Heart right ventricle (tissue), 16 donors: Measurements from ENCODE around the gene GABPB2. TPM values are rescaled to one million over a fixed set of nuclear protein-coding genes. Genes with fewer than 3 reads are reported as not detected.

ENCODE experiments used
- ATAC-seq, 8 donors: fragments of 200-7000 bp; cut with Tn5 transposase; one replicate each; pipeline ENCODE4 v1.9.1; 2020; ENCODE audit warnings: mild to moderate bottlenecking in 8 of 8, moderate library complexity in 8 of 8, moderate number of reproducible peaks in 1 of 8
- DNase-seq, 2 donors: peaks; one replicate each; pipeline ENCODE4 v3.0.0-alpha.2; 2020
- H3K27ac ChIP-seq, 10 donors: fragments of 200-600 bp; sonication (generic) in 2 of 10; one replicate each; pipeline versions ENCODE4 v1.5.0 to v1.8.0; 2020 to 2022; ENCODE audit warnings: mild to moderate bottlenecking in 3 of 10
- H3K27me3 ChIP-seq, 7 donors: fragments of 200-600 bp; one replicate each; pipeline ENCODE4 v1.8.0; 2021 to 2022; ENCODE audit warnings: mild to moderate bottlenecking in 2 of 7
- H3K36me3 ChIP-seq, 9 donors: fragments of 200-600 bp; sonication (generic) in 1 of 9; one replicate each; pipeline versions ENCODE4 v1.5.0 to v1.8.0; 2020 to 2022; ENCODE audit warnings: mild to moderate bottlenecking in 2 of 9
- H3K4me1 ChIP-seq, 9 donors: fragments of 200-600 bp; sonication (generic) in 1 of 9; one replicate each; pipeline versions ENCODE4 v1.5.0 to v1.8.0; 2020 to 2022; ENCODE audit warnings: mild to moderate bottlenecking in 4 of 9
- H3K4me3 ChIP-seq, 10 donors: fragments of 200-600 bp; sonication (generic) in 2 of 10; one replicate each; pipeline versions ENCODE4 v1.5.0 to v1.8.0; 2020 to 2022; ENCODE audit warnings: mild to moderate bottlenecking in 7 of 10, moderate library complexity in 2 of 10
- H3K9me3 ChIP-seq, 11 donors: fragments of 200-600 bp in 10 of 11; sonication (generic) in 2 of 11; one replicate each; pipeline versions ENCODE4 v1.5.0 to v1.8.0; 2013 to 2022; ENCODE audit warnings: mild to moderate bottlenecking in 2 of 11, control low read depth in 1 of 11, moderate library complexity in 1 of 11
- CTCF ChIP-seq, 9 donors: fragments of 200-600 bp; sonication (generic) in 2 of 9; IDR thresholded peaks; one replicate each; pipeline versions ENCODE4 v1.5.0 to v1.8.0; 2021 to 2022; ENCODE audit warnings: antibody characterized with exemption in 9 of 9, mild to moderate bottlenecking in 5 of 9, moderate library complexity in 1 of 9
- WGBS, 2 donors: extraction: QIAGEN DNeasy Blood & Tissue Kit; methylation state at CpG; one replicate each; pipeline ENCODE4 v1.1.7; 2013; ENCODE audit warnings: inconsistent platforms in 1 of 2; 5-methylcytosine and 5-hydroxymethylcytosine counted together
- intact Hi-C, 10 donors: fragments of 100-400 bp; cut with DNase I; formaldehyde crosslinking; loops; one replicate each; pipeline versions ENCODE4 v1.11.1 to v1.14.2; 2022
- polyA plus RNA-seq, 2 donors: library from polyadenylated mRNA; stranded (reverse); fragments of 200-250 nt; gene quantifications; one replicate each; pipeline ENCODE4 v1.2.3, GENCODE V29; 2013
- total RNA-seq, 10 donors: library from RNA; stranded (reverse); fragmentation: NEBNext Ultra II Directional in 3 of 10; extraction: Animal tissue kit (Norgen Biotek cat#: 25700) in 3 of 10; gene quantifications; one replicate each; pipeline versions ENCODE4 v1.2.1 to v1.2.4, GENCODE V29; 2021 to 2023
- donor health status: Arrhythmogenic right ventricular cardiomyopathy.
- donor health status: ischemic (EF 13 %, LVEDD 7.1; RV severe dilation, severe dysfunction).
- donor health status: healthy with polysubstance abuse.
- donor health status: DM: no; HTN: yes; CAD: no.
- donor health status: DM: no; HTN: no; CAD: no.
- donor health status: ischemic (EF 25% LVEDD 6.9; RV normal size, moderate dysfunction).
- donor health status: ischemic (EF 25% LVEDD 5.7; RV mildly dilated, moderate dysfunction).
- donor health status: healthy.
- donor health status: DM: yes; HTN: yes; CAD: no.
- donor health status: Ischemic cardiomyopathy.
- donor health status: ischemic (EF 35%, LVEDD 5.7; RV mildly dilated, moderate dysfunction).
- donor health status: nonischemic (EF 11% LVEDD 7.7; RV severe dilation, severe dysfunction).
- donor health status: DM: yes; HTN: yes; CAD: no.
- donor health status: PGD.
- donor health status: ischemic (EF 29% LVEDD 5.4; RV normal size, mild dysfunction).
- donor health status: nonischemic (EF 23%, LVEDD 6.1; RV moderate dilation, normal function).

Gene GABPB2
- total and polyA plus RNA-seq, 12 donors, result 3.4 to 14.4 (median 10.6) TPM

- peaks cover 0 to 85% (median 17%) of the 10 kb centered on the region in 9 donors for H3K36me3 ChIP-seq
- TF ChIP-seq CTCF (IDR thresholded peaks at IDR 0.05), result no peak
Observed at GRCh38 chr1:151104630-151105029, 34.1 kb downstream of the GABPB2 start.

DNA sequence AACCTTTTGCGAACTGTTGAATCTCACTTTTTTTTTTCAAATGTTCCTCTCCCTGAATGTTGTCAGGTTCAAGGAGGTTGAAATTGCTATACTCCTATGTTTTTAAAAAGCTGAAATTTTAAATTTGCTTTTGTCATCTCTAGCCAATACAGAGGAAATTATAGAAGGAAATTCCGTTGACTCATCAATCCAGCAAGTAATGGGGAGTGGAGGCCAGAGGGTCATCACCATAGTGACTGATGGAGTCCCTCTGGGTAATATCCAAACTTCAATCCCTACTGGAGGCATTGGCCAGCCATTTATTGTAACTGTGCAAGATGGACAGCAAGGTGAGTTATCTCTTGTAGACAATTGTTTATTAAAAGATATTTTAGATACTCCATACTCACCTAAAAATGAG is 36.3 kb downstream of the GABPB2 start:
- H3K9me3 ChIP-seq, result no peaks in the 10 kb centered on the region
- intact Hi-C loops, result no loop called here
- H3K4me3 ChIP-seq, result no peak overlapping the region
- WGBS, 2 donors, result 72 to 74% methylated on average over 2 of the region's 2 CpGs
- H3K27ac ChIP-seq, result no peak overlapping the region
- ATAC-seq (no peak), DNase-seq (no peak)
- no peaks in the 10 kb centered on the region for H3K27me3 ChIP-seq
- no peaks in the 10 kb centered on the region for H3K4me1 ChIP-seq
- peaks cover 0 to 89% (median 17%) of the 10 kb centered on the region in 9 donors for H3K36me3 ChIP-seq
- TF ChIP-seq CTCF (IDR thresholded peaks at IDR 0.05), result no peak

More at GRCh38 chr1:151104630-151105029, 34.1 kb downstream of the GABPB2 start:
- Histone ChIP-seq H3K9me3 (no peaks in the 10 kb centered on the region), H3K27me3 (no peaks in the 10 kb centered on the region), H3K4me1 (no peaks in the 10 kb centered on the region), H3K4me3 (no peak overlapping the region), H3K27ac (no peak overlapping the region)
- intact Hi-C loops, result loop anchor here in 3 of 10 donors (2.0 to 5.0 kb wide), 2 partner anchors 52 to 53 kb away; partner anchors contain the start of gene TNFAIP8L2 (in 3 of the 3)
- DNase-seq (no peak), ATAC-seq (no peak)

DNA sequence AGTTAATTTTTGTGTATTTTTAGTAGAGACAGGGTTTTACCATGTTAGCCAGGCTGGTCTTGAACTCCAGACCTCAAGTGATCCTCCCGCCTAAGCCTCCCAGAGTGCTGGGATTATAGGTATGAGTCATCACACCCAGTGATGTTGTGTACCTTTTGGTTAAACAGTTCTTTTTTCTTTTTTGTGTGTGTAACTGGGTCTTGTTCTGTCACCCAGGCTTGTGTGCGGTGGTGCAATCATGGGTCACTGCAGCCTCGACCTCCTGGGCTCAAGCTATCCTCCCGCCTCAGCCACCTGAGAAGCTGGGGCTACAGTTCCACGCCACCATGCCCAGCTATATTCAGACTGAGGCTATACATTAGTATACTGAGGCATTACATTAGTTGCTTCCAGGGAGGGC is 37.8 kb downstream of the GABPB2 start:
- Histone ChIP-seq H3K36me3 (peaks cover 0 to 89% (median 28%) of the 10 kb centered on the region in 9 donors), H3K27me3 (no peaks in the 10 kb centered on the region), H3K27ac (no peak overlapping the region), H3K4me3 (no peak overlapping the region), H3K4me1 (no peaks in the 10 kb centered on the region), H3K9me3 (no peaks in the 10 kb centered on the region)
- intact Hi-C loops, result no loop called here
- TF ChIP-seq CTCF (IDR thresholded peaks at IDR 0.05), result no peak
- 96 to 97% methylated on average over 5 of the region's 5 CpGs for WGBS, 2 donors
- no peak for DNase-seq
- ATAC-seq, result no peak

GRCh38 chr1:151113877-151114276 is 43.3 kb downstream of the GABPB2 start:
- no peaks in the 10 kb centered on the region for H3K27me3 ChIP-seq
- WGBS, 2 donors, result 82 to 83% methylated on average over 5 of the region's 5 CpGs
- no peak overlapping the region for H3K27ac ChIP-seq
- H3K9me3 ChIP-seq, result no peaks in the 10 kb centered on the region
- H3K36me3 ChIP-seq, result peaks cover 0 to 76% (median 29%) of the 10 kb centered on the region in 9 donors
- ATAC-seq (no peak), DNase-seq (no peak)
- intact Hi-C loops, result no loop called here
- no peak for TF ChIP-seq CTCF (IDR thresholded peaks at IDR 0.05)
- H3K4me3 ChIP-seq, result no peak overlapping the region
- H3K4me1 ChIP-seq, result no peaks in the 10 kb centered on the region
